Activated CD8-positive, alpha-beta memory T cell treated with anti-CD3 and anti-CD28 coated beads for 48 hours (primary cell): Measurements from ENCODE around the gene SPTB.

Experiments
- DNase-seq, 3 experiments: peaks; one replicate each; pipeline ENCODE4 v3.0.0-alpha.2; 2020; ENCODE audit warnings: low read depth in 2 of 3, low spot score in 2 of 3

SPTB gene

GRCh38 chr14:64792871-64793560 lies 86.7 kb downstream of the SPTB start:
- DNase-seq: no peak

GRCh38 chr14:64792231-64792630 lies 87.5 kb downstream of the SPTB start:
- no peak for DNase-seq

DNA sequence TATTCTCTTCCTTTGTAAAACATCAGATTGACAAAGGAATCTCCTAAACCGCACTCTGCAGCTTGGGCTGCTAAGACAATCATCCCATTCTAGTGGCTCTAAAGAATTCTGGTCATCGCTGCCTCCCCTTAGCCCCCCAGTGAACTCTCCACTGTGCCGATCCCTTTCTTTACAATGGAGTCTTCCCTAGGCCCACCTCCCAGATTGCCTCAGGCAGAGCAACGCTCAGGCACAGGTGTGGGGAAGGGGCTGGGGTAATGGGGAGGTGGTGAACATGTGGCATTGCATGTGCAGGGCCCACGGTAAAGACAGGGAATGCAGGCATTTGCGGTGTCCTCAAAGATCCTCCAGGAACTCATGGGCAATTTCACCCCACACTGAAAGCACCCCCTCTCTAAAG lies 89.2 kb downstream of the SPTB start:
- no peak for DNase-seq

- DNase-seq: no peak
These were observed 90.0 kb downstream of the SPTB start for GRCh38 chr14:64789696-64790095.

- no peak for DNase-seq
These were observed 91.0 kb downstream of the SPTB start for GRCh38 chr14:64788706-64789105.

GRCh38 chr14:64787619-64788018 lies 92.1 kb downstream of the SPTB start:
- no peak for DNase-seq

GRCh38 chr14:64786296-64787149 lies 93.2 kb downstream of the SPTB start:
- DNase-seq: no peak

DNA sequence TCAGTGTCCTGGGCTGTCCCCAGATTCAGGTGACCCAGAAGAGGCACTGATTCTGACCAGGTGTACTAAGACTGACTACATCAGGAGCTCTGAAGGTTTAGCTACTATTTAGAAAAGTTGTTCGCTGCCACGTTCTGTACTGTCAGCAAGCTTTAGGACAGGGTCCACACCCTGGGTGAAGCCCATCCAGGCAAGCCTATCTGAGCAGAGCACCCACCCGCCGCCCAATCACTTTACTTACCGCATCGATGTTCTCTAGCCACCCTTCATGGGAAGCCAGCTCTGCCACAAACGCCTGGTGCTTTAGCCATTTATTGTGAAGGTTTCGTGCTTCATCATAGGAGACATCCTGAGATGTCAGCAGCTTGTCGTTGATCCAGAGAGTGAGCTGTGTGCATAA lies 95.7 kb downstream of the SPTB start:
- DNase-seq: no peak

DNA sequence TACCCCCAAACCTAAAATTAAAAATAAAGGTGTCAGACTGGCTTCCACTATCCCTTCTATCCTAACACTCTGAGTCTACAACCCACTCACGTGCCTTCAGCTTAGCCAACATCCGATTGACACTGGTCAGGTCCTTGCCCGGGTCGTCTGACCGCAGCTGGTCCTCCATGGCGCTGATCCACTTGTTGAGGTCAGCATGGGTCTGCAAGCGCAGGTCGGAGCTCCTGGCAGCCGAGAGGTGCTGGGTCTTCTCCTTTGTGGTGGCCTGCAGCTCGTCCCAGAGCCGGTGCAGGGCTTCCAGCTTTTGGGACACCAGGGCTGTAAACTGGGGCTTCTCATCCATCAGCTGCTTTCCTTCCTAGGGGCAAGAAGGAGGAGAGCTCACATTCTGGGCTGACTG lies 97.5 kb downstream of the SPTB start:
- DNase-seq: no peak

DNA sequence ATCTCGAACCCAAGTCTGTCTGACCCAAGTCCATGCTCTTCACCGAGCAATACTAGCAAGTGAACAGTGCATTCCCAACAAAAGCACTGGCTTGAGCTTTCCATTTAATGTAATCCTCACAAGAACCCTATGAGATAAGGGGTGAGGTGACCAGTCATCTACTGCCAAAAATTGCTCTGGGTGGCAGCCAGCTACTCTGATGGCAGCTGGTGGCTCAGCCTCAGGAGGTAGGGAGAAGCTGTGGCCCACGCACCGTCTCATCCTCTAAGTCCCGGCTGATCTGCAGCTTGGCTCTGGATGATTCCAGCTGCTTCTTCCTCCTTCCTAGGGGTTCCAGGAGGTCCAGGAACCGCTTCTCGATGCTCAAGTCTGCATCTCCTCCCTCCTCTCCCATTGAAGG lies 100.2 kb downstream of the SPTB start:
- DNase-seq: no peak

- no peak for DNase-seq
These were observed 101.5 kb downstream of the SPTB start for GRCh38 chr14:64778104-64778754.

- no peak for DNase-seq
These were observed 102.2 kb downstream of the SPTB start for GRCh38 chr14:64777461-64777860.

- no peak for DNase-seq
These were observed 104.5 kb downstream of the SPTB start for GRCh38 chr14:64775081-64775777.

GRCh38 chr14:64774272-64774671 lies 105.4 kb downstream of the SPTB start:
- no peak for DNase-seq

DNA sequence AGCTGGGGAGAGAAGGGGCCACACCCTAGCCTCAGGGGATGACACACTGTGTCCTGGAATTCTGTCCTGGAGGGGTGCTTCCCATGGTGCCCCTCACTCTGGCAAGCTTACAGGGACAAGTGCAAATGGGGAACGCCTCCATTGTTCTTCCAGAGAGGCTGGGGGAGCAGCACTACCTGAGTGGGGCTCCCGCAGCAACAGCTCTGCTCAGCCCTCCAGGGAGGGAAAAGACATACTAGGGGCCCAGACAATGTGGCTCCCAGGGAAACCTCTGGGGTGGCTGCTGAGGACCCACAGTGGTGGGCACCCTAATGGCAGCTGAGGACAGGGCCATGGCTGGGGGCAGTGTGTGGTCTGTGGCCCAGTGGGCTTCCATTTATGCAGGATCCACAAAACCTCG lies 106.1 kb downstream of the SPTB start:
- no peak for DNase-seq

- DNase-seq: no peak
These were observed 106.7 kb downstream of the SPTB start for GRCh38 chr14:64773046-64773445.

DNA sequence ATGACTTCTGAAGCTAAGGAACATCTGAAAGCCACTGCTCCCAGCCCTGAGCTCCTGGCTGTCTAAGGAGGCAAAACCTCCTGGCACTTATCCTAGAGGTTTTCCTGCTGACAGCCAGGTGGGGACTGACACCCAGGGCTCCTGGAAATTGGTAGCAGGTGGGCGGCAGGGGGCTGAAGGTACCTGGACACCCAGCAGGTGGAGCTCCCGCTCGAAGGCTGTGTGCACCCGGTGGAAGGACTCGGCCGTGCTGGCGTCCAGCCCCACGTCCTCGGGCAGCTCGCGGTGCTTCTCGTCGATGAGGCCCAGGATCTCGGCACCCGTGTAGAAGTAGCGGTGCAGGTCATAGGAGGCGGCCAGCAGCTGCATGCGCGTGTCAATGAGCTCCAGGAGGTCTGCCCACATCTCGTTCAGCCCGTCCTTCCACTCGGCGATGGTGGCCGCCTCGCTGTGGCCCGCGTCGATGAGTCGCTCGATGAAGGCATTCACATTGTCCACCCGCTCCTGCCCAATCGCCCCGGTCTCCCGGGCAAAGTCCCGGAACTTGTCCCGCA lies 107.2 kb downstream of the SPTB start:
- DNase-seq: no peak

DNA sequence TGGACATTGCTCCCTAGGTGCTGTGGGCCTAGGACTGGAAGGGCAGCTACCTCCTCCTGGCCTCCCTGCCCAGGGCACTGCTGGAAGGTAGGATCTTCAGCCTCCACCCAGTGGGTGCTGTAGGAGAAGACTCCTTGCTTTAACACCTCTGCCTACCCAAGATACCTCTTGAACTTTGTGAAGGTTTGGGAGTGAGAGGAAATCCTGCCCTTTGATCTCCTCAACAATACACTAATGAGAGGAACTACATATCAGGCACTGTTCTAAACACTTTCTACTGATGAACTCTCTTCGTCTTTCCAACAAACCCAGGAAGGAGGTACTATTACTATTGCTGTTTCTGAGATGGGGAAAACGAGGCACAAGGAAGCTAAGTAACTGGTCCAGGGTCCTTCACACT lies 108.5 kb downstream of the SPTB start:
- DNase-seq: no peak

- no peak for DNase-seq
These were observed 109.0 kb downstream of the SPTB start for GRCh38 chr14:64770751-64771150.

- no peak for DNase-seq
These were observed 110.3 kb downstream of the SPTB start for GRCh38 chr14:64769096-64770020.
